ENCODE data around the gene ALDOB. TPM values are rescaled to one million over a fixed set of nuclear protein-coding genes. Genes with fewer than 3 reads are reported as not detected.

Gene ALDOB
- polyA plus RNA-seq, 2 of the 4 experiments (the other 2 are of a cell fraction), result not detected

DNA sequence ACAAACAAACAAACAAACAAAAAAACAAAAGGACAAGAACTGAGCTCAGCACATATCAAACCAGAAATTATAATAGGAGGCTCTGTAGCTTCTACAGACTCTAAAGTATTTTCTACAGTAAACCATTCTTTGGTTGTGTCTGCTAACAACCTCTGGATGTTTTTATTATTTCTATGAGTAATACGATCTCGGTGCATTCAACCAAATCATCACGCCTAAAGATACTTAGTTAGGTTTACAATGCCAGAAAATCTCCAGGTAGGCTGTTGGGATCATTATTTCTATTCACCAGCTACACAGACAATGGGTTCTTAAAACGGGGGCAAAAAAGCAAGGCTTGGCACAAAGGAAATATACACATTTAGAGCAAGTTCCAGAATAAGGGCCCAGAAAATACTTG lies 41.6 kb upstream of the ALDOB start:
- ChIA-PET CTCF (interaction anchor here (1.1 to 3.0 kb wide), 6 partner anchors 10 to 53 kb away, joined by 3 to 10 read pairs (median 4); a partner anchor contains a TSS), POLR2A (no interaction called here)
- FAIRE-seq (no peak), ATAC-seq (no peak), DNase-seq (ENCODE audit: low read depth in 1 of 2, low spot score in 1 of 2) (no peak)
- no peak overlapping the region for H3K4me3 ChIP-seq
- no peaks in the 10 kb centered on the region for H3K9me3 ChIP-seq
- TF ChIP-seq SREBF2 (IDR thresholded peaks at IDR 0.05), result no peak
- no peak for TF ChIP-seq CBX2 (IDR thresholded peaks at IDR 0.05; ENCODE audit: borderline replicate concordance, low read depth)
- TF ChIP-seq FOSB (CRISPR knock-in tag; IDR thresholded peaks at IDR 0.05), result no peak
- TF ChIP-seq GATA3 (IDR thresholded peaks at IDR 0.05; ENCODE audit: borderline replicate concordance), result no peak
- H3K4me1 ChIP-seq, result peaks cover 5% of the 10 kb centered on the region; the same call in 1 of the 3 replicates
- H3K4me2 ChIP-seq, result no peak overlapping the region
- WGBS (ENCODE audit: missing lambda C conversion rate), result 80% methylated on average over 4 of the region's 4 CpGs
- no peak overlapping the region for H3K27ac ChIP-seq

DNA sequence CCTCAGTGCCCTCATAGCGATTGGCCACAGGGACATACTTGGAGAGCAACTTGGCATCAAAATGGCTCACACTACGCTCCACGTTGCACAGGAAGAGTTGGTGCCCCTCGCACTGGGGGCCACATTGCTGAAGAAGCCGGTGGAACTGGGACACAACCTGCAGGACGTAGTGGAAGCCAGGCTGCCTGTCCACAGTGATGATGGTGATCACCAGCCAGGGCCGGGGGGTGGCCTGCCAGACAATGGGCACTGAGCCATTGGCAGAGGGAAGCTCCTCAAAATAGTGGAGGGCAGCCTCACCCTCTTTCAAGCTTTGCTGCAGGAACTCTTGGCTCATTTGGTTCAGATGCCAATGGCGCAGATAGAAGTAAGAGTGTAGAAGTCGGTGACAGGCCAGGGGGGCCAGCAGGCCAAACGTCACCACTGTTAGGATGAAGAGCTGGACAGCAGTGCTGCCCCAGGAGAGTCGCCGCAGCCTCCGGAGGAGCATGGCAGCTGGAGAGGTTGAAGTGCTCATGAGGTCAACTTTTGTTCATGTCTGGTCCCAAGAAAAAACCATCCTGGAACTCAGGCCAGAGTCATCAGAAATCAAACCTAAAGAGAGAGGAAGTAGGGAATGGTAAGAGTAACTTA lies 41.1 kb upstream of the ALDOB start:
- no peak for TF ChIP-seq POLR2AphosphoS2 (conservative IDR thresholded peaks at IDR 0.05; ENCODE audit: low read length)
- no peak for TF ChIP-seq FOSL2 (IDR thresholded peaks at IDR 0.05)
- no peak for TF ChIP-seq FOSL2 (CRISPR knock-in tag; IDR thresholded peaks at IDR 0.05)
- TF ChIP-seq FOSB (CRISPR knock-in tag; IDR thresholded peaks at IDR 0.05), result no peak
- no peak for TF ChIP-seq NR3C1 (IDR thresholded peaks at IDR 0.05)
- no peak for TF ChIP-seq ESRRA (IDR thresholded peaks at IDR 0.05; ENCODE audit: borderline replicate concordance, low read length)
- no peak for TF ChIP-seq MAFK (IDR thresholded peaks at IDR 0.05; ENCODE audit: partially characterized antibody)
- TF ChIP-seq KDM5A (IDR thresholded peaks at IDR 0.05), result no peak
- no peak for TF ChIP-seq GATA3 (IDR thresholded peaks at IDR 0.05; ENCODE audit: borderline replicate concordance)
- no peak for TF ChIP-seq MAZ (IDR thresholded peaks at IDR 0.05; ENCODE audit: borderline replicate concordance, low read depth, low read length)
- no peak for TF ChIP-seq TP53 (CRISPR knock-in tag; IDR thresholded peaks at IDR 0.05)
- ChIA-PET POLR2A (no interaction called here), CTCF (interaction anchor here (1.1 to 3.0 kb wide), 6 partner anchors 10 to 53 kb away, joined by 3 to 10 read pairs (median 4); a partner anchor contains a TSS)
- DNase-seq (ENCODE audit: low read depth in 1 of 2, low spot score in 1 of 2) (no peak), FAIRE-seq (no peak), ATAC-seq (no peak)
- Histone ChIP-seq H3K4me1 (peaks cover 5% of the 10 kb centered on the region; the same call in 1 of the 3 replicates), H3K4me3 (no peak overlapping the region), H3K9me3 (no peaks in the 10 kb centered on the region), H3K27ac (no peak overlapping the region), H3K4me2 (no peak overlapping the region)
- WGBS (ENCODE audit: missing lambda C conversion rate), result 94% methylated on average over 12 of the region's 13 CpGs

DNA sequence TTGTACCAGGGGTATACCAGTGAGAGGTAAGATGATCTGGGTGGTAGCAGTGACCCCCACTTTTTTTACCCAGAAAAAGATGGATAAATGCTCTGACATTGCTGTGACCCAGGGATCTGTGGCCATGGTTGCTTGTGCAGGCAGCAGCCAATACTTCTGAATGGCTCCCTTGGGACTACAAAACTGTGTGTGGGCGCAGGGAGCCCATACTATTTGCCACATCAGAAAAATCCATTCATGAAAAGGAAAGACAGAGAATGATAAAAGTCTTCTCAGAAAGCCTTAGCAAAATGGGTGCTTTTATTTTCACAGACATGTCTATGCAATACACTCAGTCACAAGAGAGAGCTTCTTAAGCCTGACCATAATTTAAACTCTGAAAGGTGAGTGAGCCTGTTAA lies 37.3 kb upstream of the ALDOB start:
- H3K4me2 ChIP-seq, result no peak overlapping the region
- H3K9me3 ChIP-seq, result no peaks in the 10 kb centered on the region
- ATAC-seq (no peak), FAIRE-seq (no peak), DNase-seq (ENCODE audit: low read depth in 1 of 2, low spot score in 1 of 2) (no peak)
- H3K4me1 ChIP-seq, result no peaks in the 10 kb centered on the region
- ChIA-PET POLR2A (interaction anchor here (2.2 kb wide), 1 partner anchor 14 kb away, joined by 8 read pairs; a partner anchor contains a TSS), CTCF (interaction anchor here (1.0 to 9.8 kb wide), 6 partner anchors 14 to 161 kb away, joined by 3 to 81 read pairs (median 8); a partner anchor contains a TSS)
- no peak overlapping the region for H3K4me3 ChIP-seq
- 92% methylated on average over 1 of the region's 1 CpG for WGBS (ENCODE audit: missing lambda C conversion rate)
- TF ChIP-seq, protein P1, sequence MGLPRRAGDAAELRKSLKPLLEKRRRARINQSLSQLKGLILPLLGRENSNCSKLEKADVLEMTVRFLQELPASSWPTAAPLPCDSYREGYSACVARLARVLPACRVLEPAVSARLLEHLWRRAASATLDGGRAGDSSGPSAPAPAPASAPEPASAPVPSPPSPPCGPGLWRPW (IDR thresholded peaks at IDR 0.05), result no peak
- TF ChIP-seq FOXS1 (CRISPR knock-in tag; IDR thresholded peaks at IDR 0.05), result no peak
- no peak for TF ChIP-seq KDM1A (IDR thresholded peaks at IDR 0.05; ENCODE audit: low read depth)
- TF ChIP-seq BHLHE40 (IDR thresholded peaks at IDR 0.05; ENCODE audit: low read depth, low read length), result no peak
- TF ChIP-seq NPAS2 (CRISPR knock-in tag; IDR thresholded peaks at IDR 0.05; ENCODE audit: borderline replicate concordance), result no peak
- TF ChIP-seq, protein P2, sequence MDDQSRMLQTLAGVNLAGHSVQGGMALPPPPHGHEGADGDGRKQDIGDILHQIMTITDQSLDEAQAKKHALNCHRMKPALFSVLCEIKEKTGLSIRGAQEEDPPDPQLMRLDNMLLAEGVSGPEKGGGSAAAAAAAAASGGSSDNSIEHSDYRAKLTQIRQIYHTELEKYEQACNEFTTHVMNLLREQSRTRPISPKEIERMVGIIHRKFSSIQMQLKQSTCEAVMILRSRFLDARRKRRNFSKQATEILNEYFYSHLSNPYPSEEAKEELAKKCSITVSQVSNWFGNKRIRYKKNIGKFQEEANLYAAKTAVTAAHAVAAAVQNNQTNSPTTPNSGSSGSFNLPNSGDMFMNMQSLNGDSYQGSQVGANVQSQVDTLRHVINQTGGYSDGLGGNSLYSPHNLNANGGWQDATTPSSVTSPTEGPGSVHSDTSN (IDR thresholded peaks at IDR 0.05), result no peak
- TF ChIP-seq, protein P3, sequence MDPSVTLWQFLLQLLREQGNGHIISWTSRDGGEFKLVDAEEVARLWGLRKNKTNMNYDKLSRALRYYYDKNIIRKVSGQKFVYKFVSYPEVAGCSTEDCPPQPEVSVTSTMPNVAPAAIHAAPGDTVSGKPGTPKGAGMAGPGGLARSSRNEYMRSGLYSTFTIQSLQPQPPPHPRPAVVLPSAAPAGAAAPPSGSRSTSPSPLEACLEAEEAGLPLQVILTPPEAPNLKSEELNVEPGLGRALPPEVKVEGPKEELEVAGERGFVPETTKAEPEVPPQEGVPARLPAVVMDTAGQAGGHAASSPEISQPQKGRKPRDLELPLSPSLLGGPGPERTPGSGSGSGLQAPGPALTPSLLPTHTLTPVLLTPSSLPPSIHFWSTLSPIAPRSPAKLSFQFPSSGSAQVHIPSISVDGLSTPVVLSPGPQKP (IDR thresholded peaks at IDR 0.05; ENCODE audit: low read depth, low read length), result no peak
- no peak for TF ChIP-seq NFE2L2 (conservative IDR thresholded peaks at IDR 0.05; ENCODE audit: low read length)
- H3K27ac ChIP-seq, result no peak overlapping the region

Data from A549 (cell line).